Body of pancreas (tissue), 4 donors: Measurements from ENCODE around the gene PGGT1B. TPM values are rescaled to one million over a fixed set of nuclear protein-coding genes. Genes with fewer than 3 reads are reported as not detected.

ENCODE experiments used
- ATAC-seq: fragments of 150-250 bp; one replicate; pipeline ENCODE4 v1.9.1; 2016
- DNase-seq, 4 donors: peaks; one replicate each; pipeline ENCODE4 v3.0.0-alpha.2; 2019
- H3K27ac ChIP-seq, 4 donors: fragments of 200-600 bp; sonication (generic); 1 replicate in 3 of 4; 2 replicates in 1 of 4; pipeline versions ENCODE4 v1.5.1 to v1.6.1; 2016 to 2019; ENCODE audit warnings: mild to moderate bottlenecking in 1 of 4, mixed read lengths in 1 of 4, moderate library complexity in 1 of 4
- H3K27me3 ChIP-seq, 2 donors: fragments of 200-600 bp; sonication (generic); one replicate each; pipeline ENCODE4 v1.6.0; 2016; ENCODE audit warnings: mild to moderate bottlenecking in 1 of 2
- H3K36me3 ChIP-seq, 2 donors: fragments of 200-600 bp; sonication (generic); replicated peaks in 1 of 2; 2 replicates each; pipeline ENCODE4 v1.5.1; 2016; ENCODE audit warnings: low read depth in 2 of 2; ENCODE audit not compliant: insufficient read depth in 1 of 2
- H3K4me1 ChIP-seq: fragments of 200-600 bp; sonication (generic); one replicate; pipeline ENCODE4 v1.6.0; 2016
- H3K4me3 ChIP-seq, 2 donors: fragments of 200-600 bp; sonication (generic); 1 replicate in 1 of 2; 2 replicates in 1 of 2; pipeline ENCODE4 v1.5.1; 2016 to 2019
- H3K9me3 ChIP-seq, 3 donors: fragments of 200-600 bp; sonication (generic); 1 replicate in 2 of 3; 2 replicates in 1 of 3; pipeline ENCODE4 v1.5.1; 2016
- POLR2A ChIP-seq, 3 donors: fragments of 450-650 bp; IDR thresholded peaks; one replicate each; pipeline ENCODE4 v1.6.1; 2016; ENCODE audit warnings: antibody characterized with exemption in 3 of 3, mild to moderate bottlenecking in 2 of 3
- WGBS, 2 donors: methylation state at CpG; one replicate each; pipeline ENCODE4 v1.1.5; 2017; 5-methylcytosine and 5-hydroxymethylcytosine counted together
- intact Hi-C: fragments of 100-400 bp; cut with DNase I; formaldehyde crosslinking; loops from one replicate; pipeline ENCODE4 v1.15.1; 2023
- total RNA-seq, 2 donors: library from RNA; depleted of rRNA; stranded (reverse); fragments of >200 nt; gene quantifications; one replicate each; pipeline ENCODE4 v1.1.0, GENCODE V29; 2016
- TF ChIP-seq, protein P1 (sequence below), 7 experiments: fragments of 450-650 bp in 4 of 7; fragments of 200-600 bp in 3 of 7; sonication (generic) in 3 of 7; IDR thresholded peaks; one replicate each; pipeline ENCODE4 v1.5.1; 2016 to 2019; ENCODE audit warnings: antibody characterized with exemption in 7 of 7

PGGT1B gene
- total RNA-seq, 2 donors from 2014 or later = 5.6 to 10.9 TPM

DNA sequence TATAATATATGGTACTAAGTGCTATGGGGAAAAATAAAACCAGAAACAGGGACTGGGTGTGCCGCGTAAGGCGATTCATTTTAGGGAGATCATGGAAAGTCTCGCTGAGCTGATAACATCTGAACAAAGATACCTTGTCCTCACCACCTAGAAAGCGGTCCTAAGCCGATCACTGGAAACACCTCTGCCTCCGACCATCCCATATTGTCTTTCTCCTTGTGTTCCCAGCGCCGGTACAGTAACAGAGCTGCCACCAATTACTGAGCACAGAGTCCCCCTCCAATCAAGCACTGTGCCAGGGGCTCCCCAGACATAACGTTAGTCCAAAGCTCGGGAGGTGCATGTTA is 33.1 kb upstream of the PGGT1B start:
- peak; percentile 7 for ATAC-seq
- Histone ChIP-seq H3K27ac (peak overlapping the region in 3 of 4 donors; percentile 78 to 83 (median 81)), H3K4me3 (peak overlapping the region; percentile 43 to 66), H3K36me3 (no peaks in the 10 kb centered on the region), H3K9me3 (no peaks in the 10 kb centered on the region), H3K27me3 (no peaks in the 10 kb centered on the region), H3K4me1 (peaks cover 14% of the 10 kb centered on the region)
- no peak for TF ChIP-seq POLR2A (IDR thresholded peaks at IDR 0.05)
- TF ChIP-seq, protein P1, sequence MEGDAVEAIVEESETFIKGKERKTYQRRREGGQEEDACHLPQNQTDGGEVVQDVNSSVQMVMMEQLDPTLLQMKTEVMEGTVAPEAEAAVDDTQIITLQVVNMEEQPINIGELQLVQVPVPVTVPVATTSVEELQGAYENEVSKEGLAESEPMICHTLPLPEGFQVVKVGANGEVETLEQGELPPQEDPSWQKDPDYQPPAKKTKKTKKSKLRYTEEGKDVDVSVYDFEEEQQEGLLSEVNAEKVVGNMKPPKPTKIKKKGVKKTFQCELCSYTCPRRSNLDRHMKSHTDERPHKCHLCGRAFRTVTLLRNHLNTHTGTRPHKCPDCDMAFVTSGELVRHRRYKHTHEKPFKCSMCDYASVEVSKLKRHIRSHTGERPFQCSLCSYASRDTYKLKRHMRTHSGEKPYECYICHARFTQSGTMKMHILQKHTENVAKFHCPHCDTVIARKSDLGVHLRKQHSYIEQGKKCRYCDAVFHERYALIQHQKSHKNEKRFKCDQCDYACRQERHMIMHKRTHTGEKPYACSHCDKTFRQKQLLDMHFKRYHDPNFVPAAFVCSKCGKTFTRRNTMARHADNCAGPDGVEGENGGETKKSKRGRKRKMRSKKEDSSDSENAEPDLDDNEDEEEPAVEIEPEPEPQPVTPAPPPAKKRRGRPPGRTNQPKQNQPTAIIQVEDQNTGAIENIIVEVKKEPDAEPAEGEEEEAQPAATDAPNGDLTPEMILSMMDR (IDR thresholded peaks at IDR 0.05) = no peak
- WGBS, 2 donors = 3% methylated on average over 11 of the region's 11 CpGs
- DNase-seq = no peak
- intact Hi-C loops = no loop called here

DNA sequence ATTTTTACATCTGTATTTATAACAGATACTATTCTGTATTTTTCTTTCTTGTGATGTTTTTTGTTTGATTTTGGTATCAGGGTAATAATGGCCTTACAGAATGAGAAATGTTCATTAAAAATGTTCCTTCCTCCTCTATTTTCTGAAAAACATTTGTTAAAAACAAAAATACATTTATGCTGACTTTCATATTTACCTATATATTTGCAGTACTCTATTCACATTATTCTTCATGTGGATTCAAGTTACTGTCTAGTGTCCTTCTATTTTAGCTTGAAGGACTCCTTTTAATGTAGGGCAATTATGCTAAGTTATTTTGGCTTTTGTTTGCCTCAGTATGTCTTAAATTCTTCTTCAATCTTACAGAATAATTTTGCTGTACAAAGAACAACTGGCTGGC is 28.7 kb upstream of the PGGT1B start:
- H3K4me3 ChIP-seq = no peak overlapping the region
- no peak for TF ChIP-seq POLR2A (IDR thresholded peaks at IDR 0.05)
- TF ChIP-seq, protein P1 (IDR thresholded peaks at IDR 0.05) = no peak
- no peaks in the 10 kb centered on the region for H3K27me3 ChIP-seq
- H3K36me3 ChIP-seq = no peaks in the 10 kb centered on the region
- DNase-seq = no peak
- ATAC-seq = no peak
- H3K9me3 ChIP-seq = no peaks in the 10 kb centered on the region
- intact Hi-C loops = no loop called here
- no peak overlapping the region for H3K27ac ChIP-seq
- H3K4me1 ChIP-seq = peaks cover 14% of the 10 kb centered on the region

DNA sequence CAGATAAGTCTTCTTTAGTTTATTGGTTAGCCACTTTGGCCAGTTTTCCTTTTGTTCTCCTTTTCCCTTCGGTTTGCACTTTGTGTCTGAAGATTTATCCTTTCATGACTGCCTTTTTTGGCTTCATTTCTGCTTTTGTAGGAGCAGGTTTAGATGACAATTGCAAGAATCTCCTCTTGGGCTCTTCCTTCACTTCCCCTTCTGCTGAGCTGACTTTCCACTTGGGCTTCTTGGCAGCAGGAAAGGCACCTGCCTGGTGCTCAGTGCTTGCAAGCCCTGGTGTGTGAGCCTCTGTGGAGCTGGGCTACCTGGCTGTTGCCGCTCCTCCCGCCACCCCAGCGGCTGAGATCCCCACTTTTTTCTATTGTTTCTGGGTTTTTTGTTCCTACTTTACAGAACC is 26.4 kb upstream of the PGGT1B start:
- no peak overlapping the region for H3K4me3 ChIP-seq
- H3K4me1 ChIP-seq = no peaks in the 10 kb centered on the region
- intact Hi-C loops = no loop called here
- DNase-seq = no peak
- H3K9me3 ChIP-seq = no peaks in the 10 kb centered on the region
- no peaks in the 10 kb centered on the region for H3K27me3 ChIP-seq
- ATAC-seq = no peak
- no peak overlapping the region for H3K27ac ChIP-seq
- no peaks in the 10 kb centered on the region for H3K36me3 ChIP-seq
- TF ChIP-seq, protein P1 (IDR thresholded peaks at IDR 0.05) = no peak
- TF ChIP-seq POLR2A (IDR thresholded peaks at IDR 0.05) = no peak
- WGBS, 2 donors = 86 to 87% methylated on average over 4 of the region's 4 CpGs

DNA sequence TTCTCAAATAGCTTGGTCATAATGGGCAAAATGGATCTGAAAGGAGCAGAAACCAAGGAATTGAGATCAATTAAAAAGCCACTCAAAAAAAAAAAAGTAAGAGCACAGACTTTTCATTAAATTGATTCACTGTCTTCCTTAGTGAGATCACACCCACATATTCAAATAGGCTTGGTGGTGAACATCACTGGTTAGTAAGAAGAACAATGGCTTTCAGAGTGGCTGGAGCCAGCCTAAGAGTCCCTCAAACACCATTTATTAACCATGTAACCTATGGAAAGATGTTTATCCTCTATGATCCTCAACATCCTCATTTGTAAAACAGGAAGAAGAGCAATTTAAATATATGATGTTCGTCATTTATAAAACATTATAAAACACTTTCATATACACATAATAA is 21.3 kb upstream of the PGGT1B start:
- Histone ChIP-seq H3K4me1 (no peaks in the 10 kb centered on the region), H3K27me3 (no peaks in the 10 kb centered on the region), H3K4me3 (no peak overlapping the region), H3K9me3 (no peaks in the 10 kb centered on the region), H3K36me3 (no peaks in the 10 kb centered on the region), H3K27ac (no peak overlapping the region)
- DNase-seq (no peak), ATAC-seq (no peak)
- 75 to 95% methylated on average over 1 of the region's 1 CpG for WGBS, 2 donors
- TF ChIP-seq POLR2A (IDR thresholded peaks at IDR 0.05) = no peak
- TF ChIP-seq, protein P1 (IDR thresholded peaks at IDR 0.05) = no peak
- intact Hi-C loops = no loop called here

DNA sequence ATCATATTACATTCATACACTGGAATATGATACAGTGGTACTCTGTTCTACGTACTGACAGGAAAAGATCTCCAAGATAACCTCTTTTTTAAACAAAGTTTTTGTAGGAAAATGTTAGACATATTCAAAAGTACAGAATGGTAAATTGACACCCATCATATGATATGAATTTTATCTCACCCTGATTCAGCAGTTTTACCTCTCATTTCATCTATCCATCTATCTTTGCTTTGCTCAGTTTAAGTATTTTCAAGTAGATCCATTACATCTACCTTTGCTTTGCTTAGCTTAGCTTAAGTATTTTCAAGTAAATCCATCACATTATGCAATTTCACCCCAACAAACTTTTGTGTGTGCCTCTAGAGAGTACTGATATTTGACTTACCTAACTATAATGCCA is 19.5 kb upstream of the PGGT1B start:
- Histone ChIP-seq H3K9me3 (no peaks in the 10 kb centered on the region), H3K27ac (no peak overlapping the region), H3K27me3 (no peaks in the 10 kb centered on the region), H3K4me3 (no peak overlapping the region), H3K4me1 (no peaks in the 10 kb centered on the region), H3K36me3 (no peaks in the 10 kb centered on the region)
- TF ChIP-seq, protein P1 (IDR thresholded peaks at IDR 0.05) = no peak
- no peak for TF ChIP-seq POLR2A (IDR thresholded peaks at IDR 0.05)
- DNase-seq = no peak
- 42 to 84% methylated on average over 1 of the region's 1 CpG for WGBS, 2 donors
- intact Hi-C loops = no loop called here
- ATAC-seq = no peak
